ENCODE results near the gene NEIL3.

The NEIL3 gene

GRCh38 chr4:177266506-177266905 is 43.2 kb upstream of the NEIL3 start:
- Histone ChIP-seq H2AFZ (ENCODE audit: low read depth) (no peak overlapping the region), H3K27ac (no peak overlapping the region)

GRCh38 chr4:177267911-177268310 is 41.8 kb upstream of the NEIL3 start:
- H3K79me2 ChIP-seq (ENCODE audit: insufficient read depth, low read depth): no peaks in the 10 kb centered on the region
- no peak overlapping the region for H3K27ac ChIP-seq
- no peak overlapping the region for H2AFZ ChIP-seq (ENCODE audit: low read depth)
- H4K20me1 ChIP-seq (ENCODE audit: insufficient read depth): no peaks in the 10 kb centered on the region
- H3K27me3 ChIP-seq (ENCODE audit: insufficient read depth, low read depth): no peaks in the 10 kb centered on the region
- TF ChIP-seq CTCF (conservative IDR thresholded peaks at IDR 0.05; ENCODE audit: low read depth, low read length): no peak
- H3K4me2 ChIP-seq: no peak overlapping the region
- H3K36me3 ChIP-seq (ENCODE audit: insufficient read depth): no peaks in the 10 kb centered on the region
- H3K4me3 ChIP-seq (IDR thresholded peaks at IDR 0.05; ENCODE audit: insufficient read depth, low read depth, low read length): no peak overlapping the region
- no peaks in the 10 kb centered on the region for H3K4me1 ChIP-seq (ENCODE audit: low read depth, poor library complexity, severe bottlenecking)
- no peak overlapping the region for H3K9ac ChIP-seq

More at GRCh38 chr4:177266506-177266905, 43.2 kb upstream of the NEIL3 start:
- TF ChIP-seq CTCF (conservative IDR thresholded peaks at IDR 0.05; ENCODE audit: low read depth, low read length): no peak
- Histone ChIP-seq H4K20me1 (ENCODE audit: insufficient read depth) (no peaks in the 10 kb centered on the region), H3K27me3 (ENCODE audit: insufficient read depth, low read depth) (no peaks in the 10 kb centered on the region), H3K4me3 (IDR thresholded peaks at IDR 0.05; ENCODE audit: insufficient read depth, low read depth, low read length) (no peak overlapping the region), H3K4me1 (ENCODE audit: low read depth, poor library complexity, severe bottlenecking) (no peaks in the 10 kb centered on the region), H3K4me2 (no peak overlapping the region), H3K9ac (no peak overlapping the region), H3K79me2 (ENCODE audit: insufficient read depth, low read depth) (no peaks in the 10 kb centered on the region), H3K36me3 (ENCODE audit: insufficient read depth) (no peaks in the 10 kb centered on the region)

- H3K27me3 ChIP-seq (ENCODE audit: insufficient read depth, low read depth): no peaks in the 10 kb centered on the region
- H3K27ac ChIP-seq: no peak overlapping the region
- no peaks in the 10 kb centered on the region for H4K20me1 ChIP-seq (ENCODE audit: insufficient read depth)
- H3K4me1 ChIP-seq (ENCODE audit: low read depth, poor library complexity, severe bottlenecking): no peaks in the 10 kb centered on the region
- no peak overlapping the region for H2AFZ ChIP-seq (ENCODE audit: low read depth)
- no peak overlapping the region for H3K9ac ChIP-seq
- no peaks in the 10 kb centered on the region for H3K36me3 ChIP-seq (ENCODE audit: insufficient read depth)
- H3K4me3 ChIP-seq (IDR thresholded peaks at IDR 0.05; ENCODE audit: insufficient read depth, low read depth, low read length): no peak overlapping the region
- no peak for TF ChIP-seq CTCF (conservative IDR thresholded peaks at IDR 0.05; ENCODE audit: low read depth, low read length)
- H3K4me2 ChIP-seq: no peak overlapping the region
- H3K79me2 ChIP-seq (ENCODE audit: insufficient read depth, low read depth): no peaks in the 10 kb centered on the region
These were observed 38.6 kb upstream of the NEIL3 start for GRCh38 chr4:177271091-177271490.

GRCh38 chr4:177271915-177272766 is 37.5 kb upstream of the NEIL3 start:
- Histone ChIP-seq H3K4me2 (no peak overlapping the region), H4K20me1 (ENCODE audit: insufficient read depth) (no peaks in the 10 kb centered on the region), H3K4me1 (ENCODE audit: low read depth, poor library complexity, severe bottlenecking) (no peaks in the 10 kb centered on the region), H3K27ac (no peak overlapping the region), H3K79me2 (ENCODE audit: insufficient read depth, low read depth) (no peaks in the 10 kb centered on the region), H3K4me3 (IDR thresholded peaks at IDR 0.05; ENCODE audit: insufficient read depth, low read depth, low read length) (no peak overlapping the region), H3K36me3 (ENCODE audit: insufficient read depth) (no peaks in the 10 kb centered on the region), H2AFZ (ENCODE audit: low read depth) (no peak overlapping the region), H3K9ac (no peak overlapping the region), H3K27me3 (ENCODE audit: insufficient read depth, low read depth) (no peaks in the 10 kb centered on the region)
- TF ChIP-seq CTCF (conservative IDR thresholded peaks at IDR 0.05; ENCODE audit: low read depth, low read length): no peak
